Measurements from ENCODE around the gene SHISA7.
"Not testable (repeated sequence)": the region's sequence is repeated elsewhere in the genome, so short reads cannot be mapped to it uniquely, and the experiment has no call there.

Gene SHISA7

DNA sequence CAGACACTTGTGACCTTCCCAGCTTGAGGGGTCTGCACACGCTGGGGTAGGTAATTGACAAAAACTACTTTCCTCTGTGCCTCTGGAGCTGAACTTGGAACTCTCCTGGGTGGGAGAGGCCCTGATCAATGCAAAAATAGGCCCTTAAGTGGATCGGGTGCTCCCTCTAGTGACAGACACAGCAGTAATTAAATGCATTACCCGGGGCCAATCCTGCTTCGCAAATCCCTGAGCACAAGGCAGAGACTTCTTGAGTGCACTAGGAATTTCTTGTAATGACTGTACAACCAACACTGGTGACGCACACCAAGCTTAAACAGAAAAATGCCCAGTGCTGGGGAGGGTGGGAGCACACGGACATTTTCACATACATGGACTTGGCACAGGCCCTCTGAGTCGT, 24.9 kb downstream of the SHISA7 start:
- DNase-seq (ENCODE audit: low read depth), result peak; percentile 87

DNA sequence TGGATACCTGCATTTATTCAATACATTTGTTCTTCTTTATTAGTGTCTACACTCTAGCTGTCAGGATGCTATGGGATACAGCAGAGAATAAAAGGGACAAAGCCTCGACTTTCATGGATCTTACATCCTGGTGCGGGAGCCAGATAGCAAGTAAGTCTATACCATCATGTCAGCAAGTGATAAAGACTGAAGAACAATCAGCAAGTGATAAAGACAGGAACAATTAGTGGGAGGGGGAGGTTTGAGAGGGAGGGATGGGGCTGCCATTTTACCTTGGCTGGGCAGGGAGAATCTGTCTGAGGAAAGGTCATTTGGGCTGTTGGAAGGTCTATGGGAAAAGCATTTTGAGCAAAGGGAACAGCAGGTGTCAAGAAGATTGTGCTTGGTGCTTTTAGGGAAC, 32.9 kb downstream of the SHISA7 start:
- no peak for DNase-seq (ENCODE audit: low read depth)

DNA sequence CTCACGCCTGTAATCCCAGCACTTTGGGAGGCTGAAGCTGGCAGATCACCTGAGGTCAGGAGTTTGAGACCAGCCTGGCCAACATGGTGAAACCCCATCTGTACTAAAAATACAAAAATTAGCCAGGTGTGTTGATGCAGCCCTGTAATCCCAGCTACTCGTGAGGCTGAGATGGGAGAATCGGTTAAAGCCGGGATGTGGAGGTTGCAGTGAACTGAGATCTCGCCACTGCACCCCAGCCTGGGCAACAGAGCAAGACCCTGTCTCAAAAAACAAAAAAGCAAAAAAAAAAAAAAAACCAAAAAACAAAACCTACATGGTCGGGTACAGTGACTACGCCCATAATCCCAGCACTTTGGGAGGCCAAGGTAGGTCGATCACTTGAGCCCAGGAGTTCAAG, 33.9 kb downstream of the SHISA7 start:
- not testable (repeated sequence) for DNase-seq (ENCODE audit: low read depth)

DNA sequence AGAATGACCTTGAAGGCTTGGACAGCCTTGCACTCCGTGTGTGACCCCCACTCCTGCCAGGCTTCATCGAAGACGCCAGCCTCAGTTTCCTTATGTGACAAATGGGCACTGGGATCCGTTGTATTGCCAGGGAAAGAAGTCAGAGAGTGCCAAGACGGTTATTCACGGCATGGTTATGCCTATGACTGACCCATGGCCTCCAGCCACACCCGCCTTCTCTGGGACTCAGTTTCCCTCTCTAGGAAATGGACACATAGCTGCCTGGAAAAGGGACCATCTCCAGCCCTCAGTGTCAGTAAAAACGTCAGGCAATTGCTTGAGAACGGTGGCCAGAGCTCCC, 34.6 kb downstream of the SHISA7 start:
- no peak for DNase-seq (ENCODE audit: low read depth)

DNA sequence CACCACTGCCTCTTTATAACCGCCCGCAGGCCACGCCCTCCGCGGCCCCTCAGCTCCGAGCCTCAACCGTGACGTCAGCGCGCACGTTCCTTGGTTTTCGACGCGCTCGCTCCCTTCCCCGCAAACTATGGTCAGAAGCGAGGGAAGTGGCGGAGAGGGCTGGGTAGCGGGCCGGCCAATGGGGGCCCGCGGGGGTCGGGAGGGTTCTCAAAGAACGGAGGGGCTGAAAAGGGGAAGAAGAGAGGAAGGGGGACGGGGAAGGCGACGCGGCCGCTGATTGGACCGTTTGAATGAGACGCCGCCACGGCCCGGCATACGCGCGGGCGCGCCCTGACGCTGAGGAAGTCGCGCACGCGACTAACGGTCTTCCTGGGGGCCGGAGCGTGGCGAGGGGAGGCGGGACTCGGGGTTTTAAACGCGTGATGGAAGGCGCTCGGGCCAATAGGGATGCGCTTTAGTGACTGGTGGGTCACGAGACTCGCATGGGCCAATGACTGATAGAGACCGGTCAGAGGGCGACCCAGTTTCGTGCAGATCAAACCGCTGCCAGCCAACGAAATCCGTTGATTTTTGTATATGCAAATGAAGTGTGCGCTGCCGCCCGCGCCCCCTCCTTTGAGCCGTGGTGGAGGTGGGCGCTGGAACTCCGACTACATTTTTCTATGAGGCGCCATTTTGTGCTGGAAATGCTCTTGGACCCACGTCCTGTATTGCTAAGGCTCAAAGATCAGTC, 35.1 kb downstream of the SHISA7 start:
- peak; percentile 99 for DNase-seq (ENCODE audit: low read depth)

DNA sequence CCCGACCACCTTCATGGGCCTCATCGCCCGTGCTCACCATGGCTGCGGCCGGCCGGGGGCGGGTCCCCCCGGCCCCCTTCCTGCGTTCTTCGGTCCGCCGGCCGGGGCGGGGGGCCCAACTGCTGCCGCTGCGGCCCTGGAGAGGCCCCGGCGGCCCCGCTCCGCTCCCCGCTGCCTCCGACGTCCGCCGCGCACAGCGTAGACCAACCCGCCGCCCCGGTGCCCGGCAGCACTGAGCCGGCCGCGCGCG, 35.6 kb downstream of the SHISA7 start, which contains the start of gene UBE2S:
Gene UBE2S, minus strand, starts transcription at position 239 of the 250 bp plus-strand sequence. Its CDS starts 199 bp downstream, at position 40.
- not testable (repeated sequence) for DNase-seq (ENCODE audit: low read depth)

DNA sequence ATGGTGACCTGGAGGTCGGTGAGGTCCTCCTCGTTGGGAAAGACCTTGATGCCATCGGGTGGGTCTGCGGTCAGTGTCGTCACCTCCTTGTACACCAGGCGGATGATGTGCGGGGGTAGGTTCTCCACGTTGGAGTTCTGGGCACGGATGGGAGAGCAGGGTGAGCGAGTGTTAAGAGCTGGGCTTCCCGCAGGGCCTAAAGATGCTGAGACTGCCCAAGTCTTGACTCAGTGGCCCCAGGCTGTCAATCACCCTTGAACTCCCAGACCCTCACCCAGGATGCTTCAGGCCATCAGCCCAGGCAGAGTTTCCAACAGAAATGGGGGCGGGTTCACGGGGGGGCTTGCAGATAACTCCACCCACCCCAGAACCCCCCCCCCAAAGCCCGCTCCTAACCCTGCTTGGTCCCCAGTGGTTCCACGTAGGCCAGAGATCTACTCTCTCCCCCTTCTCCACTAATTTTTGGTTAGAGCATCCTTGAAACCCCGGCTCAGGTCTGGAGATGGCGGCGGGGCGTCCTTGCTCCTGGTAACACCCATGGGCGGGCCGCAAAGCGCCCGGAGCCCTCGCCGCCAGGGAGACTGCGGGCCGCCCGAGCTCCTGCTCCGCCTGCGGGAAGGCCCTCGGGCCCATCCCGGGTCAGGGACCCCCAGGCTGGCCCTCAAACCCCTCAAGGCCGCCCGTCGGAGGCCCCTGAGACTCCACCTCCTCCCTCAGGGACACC, 36.1 kb downstream of the SHISA7 start:
- DNase-seq (ENCODE audit: low read depth), result peak; percentile 55

DNA sequence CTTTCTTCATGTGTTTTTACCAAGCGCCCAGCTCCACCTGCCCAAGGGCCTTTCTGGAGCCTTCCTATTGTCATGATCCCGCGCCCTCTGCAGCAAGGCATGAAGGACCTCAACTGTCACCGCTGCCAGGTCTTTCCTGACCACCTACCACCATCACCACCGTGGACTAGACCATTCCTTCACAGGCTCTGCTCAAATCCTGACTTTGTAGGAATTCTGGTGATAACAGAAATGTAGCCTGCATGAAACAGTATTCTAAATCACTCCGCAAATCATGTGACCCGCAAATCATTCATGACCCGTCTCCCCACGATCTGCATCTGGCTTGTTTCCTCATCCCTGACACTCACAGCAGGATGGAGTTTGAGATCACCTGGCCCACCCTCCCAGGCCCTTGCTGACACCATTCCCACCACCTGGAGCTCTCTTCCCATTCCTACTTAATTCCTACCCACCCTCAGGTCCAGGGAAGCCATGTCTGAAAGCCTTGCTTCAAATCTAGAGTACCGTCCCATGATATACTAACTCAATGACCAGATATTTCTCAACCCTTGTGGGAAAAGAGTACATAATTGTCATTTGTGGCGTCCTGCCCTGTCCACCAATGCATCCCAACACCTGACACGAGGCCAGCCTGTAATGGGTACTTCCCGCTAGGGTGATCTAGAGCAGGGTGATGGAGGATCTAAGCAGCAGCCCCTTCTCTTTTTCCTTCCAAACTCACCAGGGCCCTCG, 36.8 kb downstream of the SHISA7 start:
- no peak for DNase-seq (ENCODE audit: low read depth)

DNA sequence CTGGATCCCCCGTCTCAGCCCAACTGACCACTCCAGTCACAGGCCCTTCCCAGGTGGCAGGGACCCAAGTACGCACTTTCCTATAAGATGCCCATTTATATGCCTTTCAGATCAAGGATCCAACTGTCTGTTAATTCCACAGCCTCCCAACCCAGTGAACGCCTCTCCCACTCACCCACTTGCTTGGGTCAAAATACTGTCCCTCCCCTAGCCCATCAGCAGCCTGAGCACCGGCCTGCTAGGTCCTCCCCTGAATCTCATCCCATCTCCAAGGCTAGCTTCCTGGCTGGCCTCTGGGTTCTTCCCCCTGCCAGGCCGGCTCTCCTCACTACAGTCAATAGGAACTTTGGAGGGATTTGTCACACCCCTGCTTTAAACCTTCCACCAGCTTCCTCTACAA, 37.5 kb downstream of the SHISA7 start:
- DNase-seq (ENCODE audit: low read depth), result no peak

DNA sequence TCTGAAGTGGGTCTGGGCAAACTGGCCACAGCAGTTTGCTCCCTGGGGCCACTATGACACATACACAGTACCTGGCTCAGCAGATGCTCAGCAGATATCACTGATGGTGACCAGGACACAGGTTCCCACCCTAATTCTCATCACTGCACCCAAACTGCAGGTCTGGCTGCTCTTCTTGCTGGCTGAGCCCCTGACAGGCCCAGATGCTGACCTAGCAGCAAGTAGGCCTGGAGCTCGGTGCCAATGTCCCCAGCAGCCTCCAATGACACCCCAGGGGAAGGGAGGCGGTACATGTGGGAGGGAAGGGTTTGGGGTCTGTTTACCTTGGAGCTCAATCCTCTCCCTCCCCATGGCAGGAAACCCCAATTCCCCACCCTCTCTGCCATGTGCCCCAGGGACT, 40.6 kb downstream of the SHISA7 start:
- no peak for DNase-seq (ENCODE audit: low read depth)

DNA sequence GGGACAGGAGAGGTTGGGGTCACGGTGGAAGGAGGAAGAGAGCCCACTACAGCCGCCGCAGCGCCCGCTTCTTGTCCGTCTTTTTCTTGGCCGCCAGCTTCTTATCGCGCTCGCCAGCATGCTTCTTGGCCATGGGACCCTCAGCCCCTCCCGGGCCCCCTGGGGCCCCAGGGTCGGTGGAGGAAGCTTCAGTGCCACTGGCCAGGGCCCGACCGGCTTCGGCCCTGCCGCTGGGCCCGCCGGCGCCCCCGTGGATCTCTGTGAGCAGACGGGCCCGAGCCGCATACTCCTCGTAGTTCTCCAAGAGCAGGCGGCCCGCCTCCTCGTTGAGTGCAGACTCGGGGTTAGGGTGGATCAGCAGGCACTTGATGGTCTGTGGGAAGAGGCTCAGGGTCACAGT, 41.7 kb downstream of the SHISA7 start:
- not testable (repeated sequence) for DNase-seq (ENCODE audit: low read depth)

DNA sequence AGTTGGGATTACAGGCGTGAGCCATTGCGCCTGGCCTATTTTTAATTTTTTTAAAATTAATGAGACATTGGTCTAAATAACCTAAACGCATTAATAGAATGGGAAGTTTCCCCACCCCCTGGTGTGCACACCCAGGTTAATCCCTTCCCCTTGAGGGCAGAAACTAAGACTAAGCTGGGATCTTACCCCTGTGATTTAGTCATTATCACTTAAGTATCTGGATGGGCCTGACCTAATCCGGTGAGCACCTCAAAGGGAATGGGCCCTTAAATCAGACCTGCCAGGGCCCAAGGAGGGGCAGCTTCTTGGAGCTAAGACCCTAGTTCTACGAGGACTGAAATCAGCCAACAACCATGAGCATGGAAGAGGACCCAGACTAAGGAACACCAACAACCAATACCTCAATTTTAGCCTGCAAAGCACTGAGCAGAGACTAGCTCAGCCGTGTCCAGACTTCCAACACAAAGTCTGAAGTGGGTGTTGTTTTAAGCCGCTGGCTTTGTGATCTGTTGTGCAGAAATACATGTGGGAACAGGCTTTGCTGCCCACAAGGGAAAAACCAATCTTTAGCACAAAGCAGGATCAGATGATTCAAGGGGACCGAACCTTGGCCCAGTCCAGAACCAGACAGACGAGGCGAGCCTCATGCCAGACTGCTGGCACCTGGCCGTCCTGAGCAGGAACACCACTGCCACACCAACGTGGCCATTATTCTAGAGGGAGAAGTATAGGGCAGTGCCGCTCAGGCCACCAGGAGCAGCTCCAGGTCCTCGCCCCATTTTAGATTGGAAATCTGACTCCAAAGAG, 42.6 kb downstream of the SHISA7 start:
- DNase-seq (ENCODE audit: low read depth), result no peak

DNA sequence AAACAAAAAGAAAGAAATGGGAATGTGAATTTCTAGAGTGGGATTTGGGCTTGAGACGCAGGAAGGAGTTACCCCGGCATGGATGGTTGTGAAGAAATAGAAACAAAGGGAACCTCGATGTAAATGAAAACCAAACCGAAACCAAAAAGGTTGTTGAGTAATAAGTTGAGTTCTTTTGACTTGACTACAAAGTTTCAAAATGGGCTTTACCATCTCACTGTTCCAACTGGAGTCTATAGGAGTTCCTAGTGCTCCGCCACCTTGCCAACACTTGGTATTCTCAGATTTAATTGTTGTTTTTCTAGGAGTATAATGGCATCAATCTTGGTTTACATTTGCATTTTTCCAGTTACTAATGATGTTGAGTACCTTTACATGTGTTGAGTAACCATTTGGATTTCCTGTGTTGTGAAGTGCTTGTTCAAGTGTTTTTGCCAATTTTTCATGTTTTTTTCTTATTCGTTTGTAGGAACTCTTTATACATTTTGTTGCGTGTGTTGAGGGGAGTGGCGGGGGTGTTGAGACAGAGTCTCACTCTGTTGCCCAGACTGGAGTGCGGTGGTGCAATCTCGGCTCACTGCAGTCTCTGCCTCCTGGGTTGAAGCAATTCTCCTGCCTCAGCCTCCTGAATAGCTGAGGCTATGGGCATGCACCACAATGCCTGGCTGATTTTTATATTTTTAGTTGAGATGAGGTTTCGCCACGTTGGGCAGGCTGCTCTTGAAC, 44.7 kb downstream of the SHISA7 start:
- DNase-seq (ENCODE audit: low read depth), result no peak

DNA sequence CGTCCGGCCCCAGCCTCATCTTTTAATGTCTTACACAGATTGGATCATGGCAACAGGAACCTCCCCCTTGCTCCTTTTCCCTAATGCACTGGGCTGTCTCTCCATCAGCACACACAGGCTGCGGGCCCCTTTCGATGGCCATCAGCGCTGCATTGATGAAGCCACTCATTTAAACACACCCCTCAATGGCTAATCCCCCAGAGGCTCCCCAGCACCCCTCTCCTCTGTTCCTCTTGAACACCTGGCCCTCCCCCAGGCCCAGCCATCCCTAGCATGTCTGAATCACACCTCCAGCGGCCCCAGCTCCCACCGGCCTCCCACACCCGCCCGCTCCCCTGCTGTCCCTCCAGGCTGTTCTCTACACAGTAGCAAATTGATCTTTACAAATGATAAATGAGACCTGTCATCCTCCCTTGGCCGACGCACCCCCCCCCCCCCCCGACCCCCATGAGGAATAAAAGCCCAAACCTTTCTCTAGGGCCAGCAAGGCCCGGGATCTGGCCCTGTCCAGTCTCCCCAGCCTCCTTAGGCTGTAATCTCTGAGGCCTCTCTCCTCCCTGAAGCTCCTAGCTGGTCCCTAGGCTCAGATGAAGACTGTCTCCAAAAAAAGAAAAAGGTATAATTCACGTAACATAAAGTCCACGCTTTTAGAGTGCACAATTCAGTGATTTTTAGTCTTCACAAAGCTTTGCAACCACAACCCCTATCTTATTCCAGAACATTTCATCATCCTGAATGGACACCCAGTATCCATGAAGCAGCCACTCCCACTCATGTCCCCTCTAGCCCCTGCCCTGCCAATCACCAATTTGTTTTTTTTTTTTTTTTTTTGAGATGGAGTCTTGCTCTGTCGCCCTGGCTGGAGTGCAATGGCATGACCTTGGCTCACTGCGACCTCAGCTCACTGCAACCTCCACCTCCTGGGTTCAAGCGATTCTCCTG, 50.0 kb downstream of the SHISA7 start:
- no peak for DNase-seq (ENCODE audit: low read depth)

DNA sequence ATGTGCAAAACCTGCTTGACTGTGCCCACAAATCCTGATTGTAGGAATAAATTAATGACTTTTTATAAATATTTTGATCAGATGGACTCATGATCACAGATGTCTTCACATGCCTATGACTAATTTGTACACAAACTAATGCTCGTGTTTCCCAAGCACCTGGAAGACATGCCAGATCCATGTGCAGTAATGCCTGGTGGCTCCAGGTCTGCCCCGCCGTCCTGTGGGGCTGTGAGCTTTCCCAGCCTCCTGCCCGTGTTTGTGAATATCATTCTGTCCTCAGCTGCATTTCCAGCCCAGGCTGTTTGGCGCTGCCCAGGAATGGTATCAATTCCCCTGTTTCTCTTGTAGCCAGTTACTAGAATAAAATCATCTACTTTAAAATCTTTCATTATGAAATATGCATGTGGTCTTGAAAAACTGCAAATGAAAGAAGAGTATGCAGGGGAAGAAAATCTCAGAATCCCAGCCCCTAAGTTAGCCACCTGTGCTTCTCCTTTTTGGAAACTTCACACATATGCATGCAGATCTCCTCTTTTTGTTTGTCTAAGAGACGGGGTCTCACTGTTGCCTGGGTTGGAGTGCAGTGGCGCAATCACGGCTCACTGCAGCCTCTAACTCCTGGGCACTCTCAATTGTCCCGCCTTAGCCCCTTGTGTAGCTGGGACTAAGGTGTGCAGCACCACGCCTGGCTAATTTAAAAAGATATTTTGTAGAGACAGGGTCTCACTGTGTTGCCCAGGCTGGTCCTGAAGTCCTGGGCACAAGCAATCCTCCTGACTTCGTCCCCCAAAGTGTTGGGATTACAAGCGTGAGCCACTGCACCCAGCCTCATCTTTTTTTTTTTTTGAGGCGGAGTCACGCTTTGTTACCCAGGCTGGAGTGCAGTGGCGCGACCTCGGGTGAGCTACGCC, 51.1 kb downstream of the SHISA7 start:
- peak; percentile 31 for DNase-seq (ENCODE audit: low read depth)

DNA sequence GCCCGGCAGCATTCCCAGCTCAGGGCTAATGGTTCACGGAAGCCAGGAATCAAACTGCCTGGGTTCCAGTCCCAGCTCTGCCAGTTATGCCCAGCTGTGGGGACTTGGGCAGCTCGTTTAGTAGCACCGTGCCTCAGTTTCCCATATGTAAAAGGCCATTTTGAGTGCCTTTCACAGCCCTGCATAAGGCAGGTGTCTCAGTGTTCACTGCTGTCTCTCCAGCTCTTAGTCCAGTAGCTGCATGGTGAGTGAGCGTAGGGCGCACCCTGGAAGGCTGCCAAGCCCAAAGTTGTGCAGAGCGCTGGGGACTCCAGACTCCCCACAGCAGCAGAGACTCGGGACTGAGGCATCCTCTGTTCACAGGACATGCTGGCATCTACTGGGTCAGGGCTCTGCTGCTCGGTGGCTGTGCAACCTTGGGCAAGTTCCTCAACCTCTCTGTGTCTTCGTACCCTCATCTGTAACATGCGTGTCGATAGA, 51.9 kb downstream of the SHISA7 start:
- no peak for DNase-seq (ENCODE audit: low read depth)

DNA sequence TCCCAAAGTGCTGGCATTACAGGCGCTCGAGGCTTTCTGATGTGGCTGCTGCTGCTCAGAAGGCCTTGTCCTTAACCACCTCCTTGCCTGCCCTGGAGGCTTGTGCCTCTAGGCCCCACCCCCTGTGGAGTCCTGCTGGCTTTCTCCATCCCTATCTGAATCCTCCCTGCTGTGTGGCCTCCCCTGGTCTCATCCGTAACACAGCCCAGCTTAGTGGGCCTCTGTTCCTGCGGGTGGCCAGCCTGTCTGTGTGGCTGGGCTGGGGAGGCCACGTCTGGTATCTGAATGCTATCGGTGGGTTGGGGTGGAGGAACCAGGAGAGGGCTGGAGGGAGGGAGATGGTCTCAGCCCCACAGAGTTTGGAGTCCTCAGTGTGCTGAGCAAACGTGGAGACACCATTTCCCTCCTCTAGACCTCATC, 52.6 kb downstream of the SHISA7 start:
- DNase-seq (ENCODE audit: low read depth), result peak; percentile 39

DNA sequence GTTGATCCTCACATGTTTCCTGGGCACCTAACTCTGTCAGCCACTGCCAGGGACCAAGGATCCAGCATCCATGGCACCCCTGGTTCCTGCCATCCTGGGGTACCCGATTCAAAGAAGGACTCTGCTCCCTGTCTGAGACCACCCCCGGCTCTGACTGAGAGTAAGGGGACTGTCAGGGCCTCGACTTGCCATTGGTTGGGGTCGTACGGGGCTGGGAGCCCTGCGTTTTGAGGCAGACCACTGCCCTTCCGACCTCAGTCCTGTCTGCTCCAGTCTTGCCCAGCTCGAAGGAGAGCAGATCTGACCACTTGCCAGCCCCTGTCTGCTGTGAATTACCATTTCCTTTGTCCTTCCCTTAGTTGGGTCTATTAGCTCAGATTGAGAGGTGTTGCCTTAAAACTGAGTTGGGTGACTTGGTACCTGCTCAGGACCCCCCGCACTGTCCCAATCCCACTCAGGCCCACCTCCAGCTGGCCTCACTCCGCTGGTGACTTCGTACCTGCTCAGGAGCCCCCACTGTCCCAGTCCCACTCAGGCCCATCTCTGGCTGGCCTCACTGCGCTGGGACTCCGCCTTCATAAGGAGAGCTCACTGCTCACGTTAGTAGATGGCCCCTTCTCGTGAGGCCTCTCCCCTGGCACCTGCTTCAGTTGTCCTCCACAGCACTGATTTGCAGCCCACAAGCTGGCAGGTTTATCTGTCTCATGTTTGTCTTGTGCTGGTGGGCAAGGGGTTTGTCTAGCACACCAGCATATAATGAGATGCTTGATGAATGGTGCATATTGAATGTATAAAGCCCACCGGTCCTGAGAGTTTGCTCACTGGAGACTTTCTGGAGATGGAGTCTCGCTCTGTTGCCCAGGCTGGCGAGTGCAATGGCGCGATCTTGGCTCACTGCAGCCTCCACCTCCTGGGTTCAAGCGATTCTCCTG, 53.4 kb downstream of the SHISA7 start:
- no peak for DNase-seq (ENCODE audit: low read depth)

Measured in EH (cell line).